SK-N-SH (cell line): ENCODE data around the gene PRDM15. TPM values are rescaled to one million over a fixed set of nuclear protein-coding genes. Genes with fewer than 3 reads are reported as not detected.

Experiments
- CTCF ChIA-PET: fragments of 300-600, 350-600 bp; formaldehyde crosslinking; extraction: SDS; loops from one replicate; lab custom pipeline; 2021; lab: Yijun Ruan, JAX
- POLR2A ChIA-PET: fragments of 350-600 bp; sonication (Branson Sonifier 250); formaldehyde crosslinking; extraction: SDS; loops from one replicate; lab custom pipeline; 2020; ENCODE audit warnings: antibody characterized with exemption, inconsistent platforms; lab: Yijun Ruan, JAX
- DNase-seq: peaks from one replicate; pipeline ENCODE4 v3.0.0; 2012
- H2AFZ ChIP-seq: fragments of 200-600 bp; sonication (generic); 2 replicates; pipeline ENCODE4 v1.8.1; 2016; ENCODE audit warnings: antibody characterized with exemption, mild to moderate bottlenecking, low read depth
- H3F3A ChIP-seq: fragments of 200-600 bp; sonication (generic); replicated peaks from 2 replicates; pipeline ENCODE3; 2016; ENCODE audit warnings: antibody characterized with exemption, mild to moderate bottlenecking; ENCODE audit not compliant: insufficient read depth
- H3K27ac ChIP-seq, 2 experiments: fragments of 200-500 bp in 1 of 2; fragments of 200-600 bp in 1 of 2; sonication (Bioruptor generic) in 1 of 2; sonication (generic), shearing (Covaris generic) in 1 of 2; 2 replicates each; pipeline versions ENCODE4 v1.5.1 to v1.6.1; 2014 to 2016; ENCODE audit warnings: low read depth in 2 of 2, inconsistent platforms in 1 of 2, low read length in 1 of 2, mild to moderate bottlenecking in 1 of 2, mixed read lengths in 1 of 2
- H3K27me3 ChIP-seq: fragments of 200-600 bp; sonication (generic), shearing (Covaris generic); 2 replicates; pipeline ENCODE4 v1.6.1; 2016; ENCODE audit warnings: mixed run types; ENCODE audit not compliant: insufficient read depth
- H3K36me3 ChIP-seq, 2 experiments: fragments of 200-500 bp in 1 of 2; fragments of 200-600 bp in 1 of 2; sonication (Bioruptor generic) in 1 of 2; sonication (generic) in 1 of 2; replicated peaks in 1 of 2; 2 replicates each; pipeline versions ENCODE3 to v1.5.1; 2014 to 2016; ENCODE audit warnings: low read length in 1 of 2, mild to moderate bottlenecking in 1 of 2; ENCODE audit not compliant: insufficient read depth in 2 of 2, control insufficient read depth in 1 of 2
- H3K4me1 ChIP-seq, 2 experiments: fragments of 200-500 bp in 1 of 2; fragments of 200-600 bp in 1 of 2; sonication (Bioruptor generic) in 1 of 2; sonication (generic), shearing (Covaris generic) in 1 of 2; 2 replicates each; pipeline versions ENCODE4 v1.5.1 to v1.6.1; 2014 to 2016; ENCODE audit warnings: low read depth in 1 of 2, low read length in 1 of 2, mixed run types in 1 of 2; ENCODE audit not compliant: insufficient read depth in 2 of 2, control insufficient read depth in 1 of 2
- H3K4me2 ChIP-seq: fragments of 200-600 bp; sonication (generic), shearing (Covaris generic); 2 replicates; pipeline ENCODE4 v1.6.1; 2017; ENCODE audit warnings: mixed run types
- H3K4me3 ChIP-seq, 2 experiments: fragments of 200-500 bp in 1 of 2; fragments of 200-600 bp in 1 of 2; sonication (Bioruptor generic) in 1 of 2; sonication (generic), shearing (Covaris generic) in 1 of 2; 2 replicates each; pipeline versions ENCODE4 v1.5.1 to v1.8.1; 2014 to 2016; ENCODE audit warnings: low read depth in 2 of 2, inconsistent platforms in 1 of 2, low read length in 1 of 2, mild to moderate bottlenecking in 1 of 2, mixed read lengths in 1 of 2, moderate library complexity in 1 of 2
- H3K79me2 ChIP-seq: fragments of 200-600 bp; sonication (generic); 2 replicates; pipeline ENCODE4 v1.8.1; 2017; ENCODE audit warnings: mild to moderate bottlenecking; ENCODE audit not compliant: insufficient read depth
- H3K9ac ChIP-seq: fragments of 200-600 bp; sonication (generic); 2 replicates; pipeline ENCODE4 v1.6.1; 2017; ENCODE audit warnings: mixed run types
- H3K9me2 ChIP-seq: fragments of 200-600 bp; sonication (generic); 2 replicates; pipeline ENCODE4 v1.6.1; 2017; ENCODE audit warnings: mixed run types
- H3K9me3 ChIP-seq: fragments of 200-600 bp; sonication (generic); 2 replicates; pipeline ENCODE4 v1.6.1; 2017; ENCODE audit warnings: mixed run types, mild to moderate bottlenecking, moderate library complexity
- H4K20me1 ChIP-seq: fragments of 200-600 bp; sonication (generic); 2 replicates; pipeline ENCODE4 v1.6.1; 2017; ENCODE audit warnings: mild to moderate bottlenecking, mixed run types; ENCODE audit not compliant: insufficient read depth
- EZH2phosphoT487 ChIP-seq: fragments of 200-600 bp; sonication (generic); IDR thresholded peaks from 2 replicates; pipeline ENCODE4 v1.6.1; 2017; ENCODE audit warnings: low read depth, mixed run types, mild to moderate bottlenecking, antibody characterized with exemption, moderate library complexity, borderline replicate concordance
- FOSL2 ChIP-seq: IDR thresholded peaks from 2 replicates; pipeline ENCODE4 v1.4.0; 2012; ENCODE audit warnings: low read depth, mild to moderate bottlenecking, moderate library complexity, borderline replicate concordance
- FOXJ3 ChIP-seq: sonication (generic); formaldehyde crosslinking; IDR thresholded peaks from 2 replicates; pipeline ENCODE4 v1.5.1; 2020; ENCODE audit warnings: mild to moderate bottlenecking, missing genetic modification reagents
- FOXM1 ChIP-seq: IDR thresholded peaks from 2 replicates; pipeline ENCODE4 v1.4.0; 2012; ENCODE audit warnings: low read depth, mild to moderate bottlenecking
- GABPA ChIP-seq: IDR thresholded peaks from 2 replicates; pipeline ENCODE4 v1.4.0; 2012; ENCODE audit warnings: low read depth, mild to moderate bottlenecking
- GATA2 ChIP-seq: sonication (generic); formaldehyde crosslinking; IDR thresholded peaks from 2 replicates; pipeline ENCODE4 v1.5.0; 2020; ENCODE audit warnings: mild to moderate bottlenecking, missing genetic modification reagents
- IRF3 ChIP-seq: fragments of 150-350 bp; IDR thresholded peaks from 2 replicates; pipeline ENCODE4 v1.6.1; 2016; ENCODE audit warnings: mild to moderate bottlenecking, low read depth, low read length
- MAX ChIP-seq: IDR thresholded peaks from 2 replicates; pipeline ENCODE4 v1.4.0; 2012; ENCODE audit warnings: low read depth
- NFIC ChIP-seq: IDR thresholded peaks from 2 replicates; pipeline ENCODE4 v1.4.0; 2012; ENCODE audit warnings: borderline replicate concordance
- NRF1 ChIP-seq: IDR thresholded peaks from 2 replicates; pipeline ENCODE4 v1.6.1; 2012; ENCODE audit warnings: low read depth, mild to moderate bottlenecking, low read length
- PBX3 ChIP-seq: IDR thresholded peaks from 2 replicates; pipeline ENCODE4; 2012
- POLR2AphosphoS5 ChIP-seq: IDR thresholded peaks from 2 replicates; pipeline ENCODE4 v1.6.1; 2012; ENCODE audit warnings: low read depth, low read length
- RAD21 ChIP-seq: IDR thresholded peaks from 2 replicates; pipeline ENCODE4 v1.6.1; 2012; ENCODE audit warnings: mild to moderate bottlenecking, low read length
- REST ChIP-seq: IDR thresholded peaks from 2 replicates; pipeline ENCODE4 v1.6.1; 2012; ENCODE audit warnings: mild to moderate bottlenecking, low read depth, low read length, moderate library complexity
- SMC3 ChIP-seq: IDR thresholded peaks from 2 replicates; pipeline ENCODE4 v1.6.1; 2012; ENCODE audit warnings: low read depth, low read length, improper control_type of control experiment
- TAF1 ChIP-seq: IDR thresholded peaks from 2 replicates; pipeline ENCODE4 v1.6.1; 2012; ENCODE audit warnings: low read depth, mild to moderate bottlenecking, low read length, moderate library complexity, borderline replicate concordance
- TCF12 ChIP-seq: IDR thresholded peaks from 2 replicates; pipeline ENCODE4 v1.4.0; 2012
- WGBS: methylation state at CpG from one replicate; pipeline ENCODE4 v1.1.6; 2017; ENCODE audit warnings: low lambda C conversion rate; 5-methylcytosine and 5-hydroxymethylcytosine counted together
- polyA plus RNA-seq, 3 experiments: library from polyadenylated mRNA; depleted of rRNA; stranded (reverse); fragments of >200 nt; gene quantifications; 2 replicates each; pipeline ENCODE4 v1.2.3, GENCODE V29; 2012
- TF ChIP-seq, protein P1 (sequence below): fragments of 200-600 bp; sonication (generic); IDR thresholded peaks from 2 replicates; pipeline ENCODE4 v1.6.1; 2017; ENCODE audit warnings: antibody characterized with exemption, mild to moderate bottlenecking, moderate library complexity

The PRDM15 gene
- polyA plus RNA-seq, 1 of the 3 experiments (the other 2 are of a cell fraction): 7.0 TPM

GRCh38 chr21:41798326-41798725, 80.8 kb downstream of the PRDM15 start:
- DNase-seq: no peak
- Histone ChIP-seq H3K9me2 (no peaks in the 10 kb centered on the region), H3K4me1 (no peaks in the 10 kb centered on the region), H4K20me1 (no peaks in the 10 kb centered on the region), H3K27me3 (no peaks in the 10 kb centered on the region), H3K9ac (no peak overlapping the region), H3K27ac (no peak overlapping the region), H3K9me3 (no peaks in the 10 kb centered on the region), H3K79me2 (no peaks in the 10 kb centered on the region), H3K4me3 (no peak overlapping the region), H3K36me3 (peaks cover 3 to 32% of the 10 kb centered on the region in 2 experiments), H3K4me2 (no peak overlapping the region), H2AFZ (no peak overlapping the region), H3F3A (no peaks in the 10 kb centered on the region)
- POLR2A ChIA-PET: no interaction called here
- WGBS: 84% methylated on average over 8 of the region's 20 CpGs
- CTCF ChIA-PET: no interaction called here
- TF ChIP-seq POLR2AphosphoS5: no peak
- TF ChIP-seq GATA2 (CRISPR knock-in tag): no peak
- TF ChIP-seq NRF1: no peak
- TF ChIP-seq FOXJ3 (CRISPR knock-in tag): no peak
- no peak for TF ChIP-seq EZH2phosphoT487
- TF ChIP-seq, protein P1, sequence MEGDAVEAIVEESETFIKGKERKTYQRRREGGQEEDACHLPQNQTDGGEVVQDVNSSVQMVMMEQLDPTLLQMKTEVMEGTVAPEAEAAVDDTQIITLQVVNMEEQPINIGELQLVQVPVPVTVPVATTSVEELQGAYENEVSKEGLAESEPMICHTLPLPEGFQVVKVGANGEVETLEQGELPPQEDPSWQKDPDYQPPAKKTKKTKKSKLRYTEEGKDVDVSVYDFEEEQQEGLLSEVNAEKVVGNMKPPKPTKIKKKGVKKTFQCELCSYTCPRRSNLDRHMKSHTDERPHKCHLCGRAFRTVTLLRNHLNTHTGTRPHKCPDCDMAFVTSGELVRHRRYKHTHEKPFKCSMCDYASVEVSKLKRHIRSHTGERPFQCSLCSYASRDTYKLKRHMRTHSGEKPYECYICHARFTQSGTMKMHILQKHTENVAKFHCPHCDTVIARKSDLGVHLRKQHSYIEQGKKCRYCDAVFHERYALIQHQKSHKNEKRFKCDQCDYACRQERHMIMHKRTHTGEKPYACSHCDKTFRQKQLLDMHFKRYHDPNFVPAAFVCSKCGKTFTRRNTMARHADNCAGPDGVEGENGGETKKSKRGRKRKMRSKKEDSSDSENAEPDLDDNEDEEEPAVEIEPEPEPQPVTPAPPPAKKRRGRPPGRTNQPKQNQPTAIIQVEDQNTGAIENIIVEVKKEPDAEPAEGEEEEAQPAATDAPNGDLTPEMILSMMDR: no peak
- TF ChIP-seq REST: no peak
- TF ChIP-seq NFIC: no peak
- TF ChIP-seq SMC3: no peak
- no peak for TF ChIP-seq TCF12
- no peak for TF ChIP-seq FOXM1
- TF ChIP-seq FOSL2: no peak
- no peak for TF ChIP-seq MAX
- no peak for TF ChIP-seq RAD21
- TF ChIP-seq TAF1: no peak
- no peak for TF ChIP-seq GABPA
- TF ChIP-seq PBX3: no peak
- TF ChIP-seq IRF3: no peak
